Psoas muscle (tissue), 8 donors: Measurements from ENCODE around the gene PHF2. TPM values are rescaled to one million over a fixed set of nuclear protein-coding genes. Genes with fewer than 3 reads are reported as not detected.

ENCODE experiments used
- ATAC-seq, 4 donors: fragments of 200-7000 bp; cut with Tn5 transposase; one replicate each; pipeline ENCODE4 v1.9.1; 2020; ENCODE audit warnings: moderate library complexity in 3 of 4, mild to moderate bottlenecking in 2 of 4
- DNase-seq, 2 donors: peaks; one replicate each; pipeline ENCODE4 v3.0.0-alpha.2; 2020
- H3K27ac ChIP-seq: fragments of 200-600 bp; one replicate; pipeline ENCODE4 v1.8.0; 2022
- H3K27me3 ChIP-seq, 3 donors: fragments of 200-600 bp in 1 of 3; one replicate each; pipeline versions ENCODE4 v1.6.1 to v1.8.0; 2013 to 2022; ENCODE audit warnings: low read length in 2 of 3, mild to moderate bottlenecking in 2 of 3, moderate library complexity in 1 of 3; ENCODE audit not compliant: insufficient read depth in 3 of 3
- H3K36me3 ChIP-seq, 2 donors: fragments of 200-600 bp in 1 of 2; one replicate each; pipeline versions ENCODE4 v1.6.1 to v1.8.0; 2013 to 2022; ENCODE audit warnings: low read depth in 1 of 2, mild to moderate bottlenecking in 1 of 2, moderate library complexity in 1 of 2; ENCODE audit not compliant: insufficient read depth in 1 of 2
- H3K4me1 ChIP-seq: fragments of 200-600 bp; one replicate; pipeline ENCODE4 v1.8.0; 2022
- H3K4me3 ChIP-seq: fragments of 200-600 bp; one replicate; pipeline ENCODE4 v1.8.0; 2022; ENCODE audit warnings: mild to moderate bottlenecking
- H3K9me3 ChIP-seq: fragments of 200-600 bp; one replicate; pipeline ENCODE4 v1.8.0; 2022
- WGBS, 3 donors: extraction: QIAGEN DNeasy Blood & Tissue Kit; methylation state at CpG; one replicate each; pipeline versions ENCODE4 v1.1.6 to v1.1.7; 2013; 5-methylcytosine and 5-hydroxymethylcytosine counted together
- intact Hi-C, 2 donors: fragments of 100-400 bp; cut with DNase I; formaldehyde crosslinking; loops; one replicate each; pipeline versions ENCODE4 v1.11.0 to v1.14.2; 2022
- polyA plus RNA-seq, 3 donors: library from polyadenylated mRNA; stranded (reverse); fragments of 200-250 nt; gene quantifications; one replicate each; pipeline ENCODE4 v1.2.3, GENCODE V29; 2013
- total RNA-seq, 4 donors: library from RNA; stranded (reverse); fragmentation: NEBNext Ultra II Directional in 2 of 4; extraction: Animal tissue kit (Norgen Biotek cat#: 25700) in 2 of 4; gene quantifications; one replicate each; pipeline versions ENCODE4 v1.2.1 to v1.2.4, GENCODE V29; 2021 to 2023
- TF ChIP-seq, protein P1 (sequence below): fragments of 200-600 bp; IDR thresholded peaks from one replicate; pipeline ENCODE4 v1.8.0; 2022; ENCODE audit warnings: antibody characterized with exemption
- donor health status: healthy with polysubstance abuse.
- donor health status: DM: no; HTN: no; CAD: no; lungs with moderate emphysema.
- donor health status: Bipolar disorder and iron deficiency.
- donor health status: healthy.
- donor health status: DM: yes; HTN: yes; CAD: no.
- donor health status: DM: no; HTN: no; CAD: no.
- donor health status: DM: no; HTN: no; CAD: no.
- donor health status: DM: yes; HTN: yes; CAD: no.

The PHF2 gene
- total and polyA plus RNA-seq, 7 donors, result 9.3 to 26.6 (median 19.1) TPM

DNA sequence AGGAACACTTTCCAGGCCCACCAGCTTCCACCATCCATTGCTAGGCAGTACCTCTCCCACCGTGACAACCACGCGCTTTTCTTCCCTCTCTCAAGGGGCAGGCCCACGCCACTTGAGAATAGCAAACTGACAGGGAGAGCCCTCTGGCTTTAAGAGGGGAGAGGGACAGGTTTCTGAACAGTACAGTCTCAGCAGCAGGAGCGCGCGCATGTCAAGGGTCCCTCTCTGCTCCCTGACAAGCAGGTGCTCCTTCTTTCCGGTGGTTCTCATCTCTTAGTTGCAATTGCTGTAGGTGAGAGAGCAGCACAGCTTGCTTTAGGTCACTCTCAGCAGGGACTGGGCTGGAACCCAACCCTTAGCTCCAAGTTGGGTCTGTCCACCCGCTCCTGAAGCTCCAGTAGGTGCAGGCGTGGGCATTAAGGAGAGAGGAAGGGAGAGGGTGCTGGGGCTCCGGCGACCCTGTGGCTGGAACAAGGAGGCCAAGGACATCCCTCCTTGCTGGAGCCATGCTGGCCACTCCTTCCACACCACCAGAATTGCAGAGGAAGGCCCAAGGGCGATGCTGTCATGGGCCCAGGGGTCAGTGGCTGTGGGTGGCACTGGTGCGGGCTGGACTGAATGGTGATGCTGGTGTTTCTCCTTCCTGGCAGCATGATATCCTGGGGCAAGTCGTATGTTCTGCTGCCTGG is 9.0 kb upstream of the PHF2 start:
- intact Hi-C loops, result loop anchor here (5.0 to 10.0 kb wide), 3 partner anchors 53 to 403 kb away; partner anchors contain the start of genes FAM120A (in 1 of the 2) and FAM120AOS (in 1 of the 2)
- peak overlapping the region; percentile 96 for H3K27ac ChIP-seq
- WGBS, 3 donors, result 59 to 63% (median 61%) methylated on average over 15 of the region's 15 CpGs
- H3K27me3 ChIP-seq, result no peaks in the 10 kb centered on the region
- no peaks in the 10 kb centered on the region for H3K9me3 ChIP-seq
- ATAC-seq (peak; percentile 5 to 47 (median 16)), DNase-seq (no peak)
- TF ChIP-seq, protein P1, sequence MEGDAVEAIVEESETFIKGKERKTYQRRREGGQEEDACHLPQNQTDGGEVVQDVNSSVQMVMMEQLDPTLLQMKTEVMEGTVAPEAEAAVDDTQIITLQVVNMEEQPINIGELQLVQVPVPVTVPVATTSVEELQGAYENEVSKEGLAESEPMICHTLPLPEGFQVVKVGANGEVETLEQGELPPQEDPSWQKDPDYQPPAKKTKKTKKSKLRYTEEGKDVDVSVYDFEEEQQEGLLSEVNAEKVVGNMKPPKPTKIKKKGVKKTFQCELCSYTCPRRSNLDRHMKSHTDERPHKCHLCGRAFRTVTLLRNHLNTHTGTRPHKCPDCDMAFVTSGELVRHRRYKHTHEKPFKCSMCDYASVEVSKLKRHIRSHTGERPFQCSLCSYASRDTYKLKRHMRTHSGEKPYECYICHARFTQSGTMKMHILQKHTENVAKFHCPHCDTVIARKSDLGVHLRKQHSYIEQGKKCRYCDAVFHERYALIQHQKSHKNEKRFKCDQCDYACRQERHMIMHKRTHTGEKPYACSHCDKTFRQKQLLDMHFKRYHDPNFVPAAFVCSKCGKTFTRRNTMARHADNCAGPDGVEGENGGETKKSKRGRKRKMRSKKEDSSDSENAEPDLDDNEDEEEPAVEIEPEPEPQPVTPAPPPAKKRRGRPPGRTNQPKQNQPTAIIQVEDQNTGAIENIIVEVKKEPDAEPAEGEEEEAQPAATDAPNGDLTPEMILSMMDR, result no peak
- peak overlapping the region; percentile 74 for H3K4me3 ChIP-seq
- H3K36me3 ChIP-seq, result peaks cover 10 to 30% of the 10 kb centered on the region in 2 donors
- H3K4me1 ChIP-seq, result peaks cover 8% of the 10 kb centered on the region

DNA sequence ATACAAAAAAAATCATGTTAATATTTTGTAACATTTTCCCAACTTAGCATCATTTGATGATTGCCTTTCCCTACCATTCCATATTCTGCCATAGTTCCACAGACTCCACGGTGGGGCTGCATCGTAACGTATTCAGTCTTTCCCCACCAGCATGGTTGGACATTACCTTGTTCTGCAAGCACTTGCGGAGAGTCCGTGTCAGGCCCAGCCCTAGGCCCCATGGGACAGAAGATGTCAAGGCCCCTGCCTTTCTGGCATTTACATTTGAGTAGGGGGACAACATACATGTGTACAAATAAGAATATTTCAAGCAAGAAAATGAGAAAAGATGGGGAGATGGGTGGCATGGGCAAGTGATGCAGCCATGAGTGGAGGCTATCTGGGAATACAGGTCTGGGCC is 8.2 kb upstream of the PHF2 start:
- TF ChIP-seq, protein P1, result no peak
- Histone ChIP-seq H3K4me3 (no peak overlapping the region), H3K9me3 (no peaks in the 10 kb centered on the region), H3K27ac (no peak overlapping the region), H3K27me3 (no peaks in the 10 kb centered on the region), H3K36me3 (peaks cover 7 to 23% of the 10 kb centered on the region in 2 donors), H3K4me1 (peaks cover 8% of the 10 kb centered on the region)
- ATAC-seq, result no peak
- intact Hi-C loops, result loop anchor here (5.0 to 10.0 kb wide), 3 partner anchors 53 to 403 kb away; partner anchors contain the start of genes FAM120A (in 1 of the 2) and FAM120AOS (in 1 of the 2)
- DNase-seq, result no peak
- WGBS, 3 donors, result 89 to 95% (median 92%) methylated on average over 5 of the region's 5 CpGs

DNA sequence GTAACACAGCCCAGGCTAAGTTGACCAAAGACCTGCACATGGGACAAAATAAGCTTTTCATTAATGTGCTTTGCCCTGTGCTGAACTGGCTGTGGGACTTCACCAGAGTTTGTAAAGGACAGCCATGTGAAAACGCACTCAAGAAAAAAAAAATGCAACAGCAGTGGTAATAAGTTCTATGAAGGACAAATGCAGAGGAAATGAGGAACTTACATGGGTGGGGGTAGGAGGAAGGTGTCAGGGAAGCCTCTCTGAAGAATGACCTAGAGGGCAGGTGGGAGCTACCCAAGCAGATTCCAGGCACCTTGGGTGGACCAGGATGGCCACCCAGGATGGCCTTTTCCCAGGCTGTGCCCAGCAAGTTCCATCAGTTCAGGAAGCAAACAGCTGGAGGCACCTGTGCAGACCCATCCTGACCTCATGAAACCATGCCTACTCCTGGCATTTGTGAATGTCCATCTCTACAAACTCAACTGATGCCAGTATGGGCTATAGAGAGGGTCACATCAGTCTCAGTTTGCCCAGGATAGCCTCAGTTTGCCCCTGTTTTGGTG is 6.7 kb upstream of the PHF2 start:
- H3K27me3 ChIP-seq, result no peaks in the 10 kb centered on the region
- H3K36me3 ChIP-seq, result peaks cover 0 to 7% of the 10 kb centered on the region in 2 donors
- DNase-seq (no peak), ATAC-seq (no peak)
- 76 to 89% (median 86%) methylated on average over 1 of the region's 1 CpG for WGBS, 3 donors
- H3K9me3 ChIP-seq, result no peaks in the 10 kb centered on the region
- peaks cover 10% of the 10 kb centered on the region for H3K4me1 ChIP-seq
- intact Hi-C loops, result loop anchor here (5.0 to 10.0 kb wide), 3 partner anchors 55 to 405 kb away; partner anchors contain the start of genes FAM120A (in 1 of the 2) and FAM120AOS (in 1 of the 2)
- no peak overlapping the region for H3K27ac ChIP-seq
- TF ChIP-seq, protein P1, result no peak
- H3K4me3 ChIP-seq, result no peak overlapping the region

DNA sequence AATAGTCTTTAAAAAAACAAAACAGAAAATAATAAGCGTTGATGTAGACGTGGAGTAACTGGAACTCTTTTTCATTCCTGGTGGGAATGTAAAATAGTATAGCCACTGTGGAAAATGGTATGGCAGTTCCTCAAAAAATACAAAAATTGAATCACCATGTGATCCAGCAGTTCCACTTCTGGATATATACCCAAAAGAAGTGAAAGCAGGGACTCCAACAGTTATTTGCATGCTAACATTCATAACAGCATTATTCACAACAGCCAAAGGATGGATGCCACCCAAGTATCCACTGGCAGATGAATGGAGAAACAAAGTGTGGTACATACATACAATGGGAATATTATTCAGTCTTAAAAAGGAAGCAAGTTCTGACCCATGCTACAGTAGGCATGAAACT is 4.2 kb upstream of the PHF2 start:
- H3K4me3 ChIP-seq, result no peak overlapping the region
- no peak overlapping the region for H3K27ac ChIP-seq
- TF ChIP-seq, protein P1, result no peak
- DNase-seq (no peak), ATAC-seq (no peak)
- intact Hi-C loops, result no loop called here
- no peaks in the 10 kb centered on the region for H3K9me3 ChIP-seq
- no peaks in the 10 kb centered on the region for H3K27me3 ChIP-seq
- H3K36me3 ChIP-seq, result no peaks in the 10 kb centered on the region
- WGBS, 3 donors, result 80 to 86% (median 86%) methylated on average over 2 of the region's 2 CpGs
- peaks cover 17% of the 10 kb centered on the region for H3K4me1 ChIP-seq
